Suprapubic skin (tissue), 4 donors: ENCODE measurements around the gene CRLF2. TPM values are rescaled to one million over a fixed set of nuclear protein-coding genes. Genes with fewer than 3 reads are reported as not detected.
A peak's percentile ranks its signal among the peaks of the same experiment; 100 is the strongest.

Source experiments
- DNase-seq, 2 donors: peaks; one replicate each; pipeline ENCODE4 v3.0.0-alpha.2; 2019; ENCODE audit warnings: low spot score in 2 of 2
- H3K27ac ChIP-seq: fragments of 200-600 bp; sonication (generic); one replicate; pipeline ENCODE4 v1.5.1; 2019
- H3K27me3 ChIP-seq: fragments of 200-600 bp; sonication (generic); one replicate; pipeline ENCODE4 v1.5.1; 2019
- H3K36me3 ChIP-seq: fragments of 200-600 bp; sonication (generic); one replicate; pipeline ENCODE4 v1.5.1; 2019
- H3K4me1 ChIP-seq: fragments of 200-600 bp; sonication (generic); one replicate; pipeline ENCODE4 v1.5.1; 2019
- H3K4me3 ChIP-seq: fragments of 200-600 bp; sonication (generic); one replicate; pipeline ENCODE4 v1.5.1; 2019; ENCODE audit warnings: mild to moderate bottlenecking
- H3K9me3 ChIP-seq: fragments of 200-600 bp; sonication (generic); one replicate; pipeline ENCODE4 v1.5.1; 2019
- EP300 ChIP-seq: sonication (generic); formaldehyde crosslinking; IDR thresholded peaks from one replicate; pipeline ENCODE4 v1.6.1; 2017; ENCODE audit warnings: antibody characterized with exemption
- POLR2A ChIP-seq, 2 donors: fragments of 450-650 bp; IDR thresholded peaks; one replicate each; pipeline ENCODE4 v1.6.1; 2017; ENCODE audit warnings: antibody characterized with exemption in 2 of 2, mild to moderate bottlenecking in 2 of 2, moderate library complexity in 2 of 2
- POLR2AphosphoS5 ChIP-seq, 3 donors: sonication (generic); formaldehyde crosslinking; IDR thresholded peaks; one replicate each; pipeline ENCODE4 v1.6.1; 2017; ENCODE audit warnings: antibody characterized with exemption in 3 of 3
- WGBS: methylation state at CpG from one replicate; pipeline ENCODE4 v1.1.5; 2018; 5-methylcytosine and 5-hydroxymethylcytosine counted together
- total RNA-seq, 4 donors: library from RNA; depleted of rRNA; stranded (reverse); fragments of >200 nt; gene quantifications; one replicate each; pipeline ENCODE4 v1.1.0, GENCODE V29; 2016
- TF ChIP-seq, protein P1 (sequence below), 2 donors: fragments of 200-600 bp in 1 of 2; fragments of 450-650 bp in 1 of 2; sonication (generic) in 1 of 2; IDR thresholded peaks; one replicate each; pipeline ENCODE4 v1.5.1; 2016 to 2019; ENCODE audit warnings: antibody characterized with exemption in 2 of 2, mild to moderate bottlenecking in 1 of 2, moderate library complexity in 1 of 2

Gene CRLF2
- total RNA-seq, 4 donors from 2014 or later, result 0.31 TPM; not detected in 3

GRCh38 chrX:1222531-1223241 lies 10.2 kb upstream of the CRLF2 start:
- Histone ChIP-seq H3K4me3 (no peak overlapping the region), H3K4me1 (no peaks in the 10 kb centered on the region), H3K27ac (no peak overlapping the region), H3K36me3 (no peaks in the 10 kb centered on the region), H3K27me3 (no peaks in the 10 kb centered on the region), H3K9me3 (peaks cover 4% of the 10 kb centered on the region)
- 83% methylated on average over 17 of the region's 17 CpGs for WGBS
- DNase-seq, result peak; percentile 4 to 34
- no peak for TF ChIP-seq EP300
- no peak for TF ChIP-seq POLR2A (IDR thresholded peaks at IDR 0.05)
- no peak for TF ChIP-seq POLR2AphosphoS5 (IDR thresholded peaks at IDR 0.05)
- TF ChIP-seq, protein P1, sequence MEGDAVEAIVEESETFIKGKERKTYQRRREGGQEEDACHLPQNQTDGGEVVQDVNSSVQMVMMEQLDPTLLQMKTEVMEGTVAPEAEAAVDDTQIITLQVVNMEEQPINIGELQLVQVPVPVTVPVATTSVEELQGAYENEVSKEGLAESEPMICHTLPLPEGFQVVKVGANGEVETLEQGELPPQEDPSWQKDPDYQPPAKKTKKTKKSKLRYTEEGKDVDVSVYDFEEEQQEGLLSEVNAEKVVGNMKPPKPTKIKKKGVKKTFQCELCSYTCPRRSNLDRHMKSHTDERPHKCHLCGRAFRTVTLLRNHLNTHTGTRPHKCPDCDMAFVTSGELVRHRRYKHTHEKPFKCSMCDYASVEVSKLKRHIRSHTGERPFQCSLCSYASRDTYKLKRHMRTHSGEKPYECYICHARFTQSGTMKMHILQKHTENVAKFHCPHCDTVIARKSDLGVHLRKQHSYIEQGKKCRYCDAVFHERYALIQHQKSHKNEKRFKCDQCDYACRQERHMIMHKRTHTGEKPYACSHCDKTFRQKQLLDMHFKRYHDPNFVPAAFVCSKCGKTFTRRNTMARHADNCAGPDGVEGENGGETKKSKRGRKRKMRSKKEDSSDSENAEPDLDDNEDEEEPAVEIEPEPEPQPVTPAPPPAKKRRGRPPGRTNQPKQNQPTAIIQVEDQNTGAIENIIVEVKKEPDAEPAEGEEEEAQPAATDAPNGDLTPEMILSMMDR (IDR thresholded peaks at IDR 0.05), result no peak

DNA sequence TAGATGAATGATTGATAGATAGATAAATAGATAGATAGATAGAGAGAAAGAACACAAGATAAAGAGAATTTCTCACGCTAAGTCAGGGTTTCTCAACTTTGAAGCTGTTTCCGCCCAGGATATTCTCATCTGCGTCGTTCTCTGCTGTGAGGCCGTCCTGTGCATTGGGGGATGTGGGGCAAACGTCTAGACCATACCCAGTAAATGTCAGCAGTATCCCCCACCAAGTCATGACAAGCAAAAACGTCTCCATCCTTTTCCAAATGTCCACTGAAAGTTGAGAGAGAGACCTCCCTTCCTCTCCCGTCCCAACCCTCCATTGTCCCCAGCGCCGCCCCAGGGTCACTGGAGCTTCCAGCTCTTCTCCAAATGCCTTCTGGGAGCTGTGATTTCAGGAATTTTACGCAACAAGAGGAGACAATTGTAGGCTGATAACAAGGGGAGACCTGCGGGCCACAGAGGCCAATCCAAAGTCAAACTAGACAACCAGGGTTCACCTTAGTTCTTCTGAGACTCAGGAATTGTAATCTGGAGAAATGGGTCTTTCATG lies 8.9 kb upstream of the CRLF2 start:
- 82% methylated on average over 12 of the region's 12 CpGs for WGBS
- TF ChIP-seq POLR2AphosphoS5 (IDR thresholded peaks at IDR 0.05) (no peak), POLR2A (IDR thresholded peaks at IDR 0.05) (no peak), EP300 (no peak)
- TF ChIP-seq, protein P1 (IDR thresholded peaks at IDR 0.05), result no peak
- no peak overlapping the region for H3K4me3 ChIP-seq
- peaks cover 4% of the 10 kb centered on the region for H3K9me3 ChIP-seq
- H3K27me3 ChIP-seq, result no peaks in the 10 kb centered on the region
- H3K4me1 ChIP-seq, result no peaks in the 10 kb centered on the region
- H3K36me3 ChIP-seq, result no peaks in the 10 kb centered on the region
- H3K27ac ChIP-seq, result no peak overlapping the region
- peak in 1 of 2 donors; percentile 34 for DNase-seq

DNA sequence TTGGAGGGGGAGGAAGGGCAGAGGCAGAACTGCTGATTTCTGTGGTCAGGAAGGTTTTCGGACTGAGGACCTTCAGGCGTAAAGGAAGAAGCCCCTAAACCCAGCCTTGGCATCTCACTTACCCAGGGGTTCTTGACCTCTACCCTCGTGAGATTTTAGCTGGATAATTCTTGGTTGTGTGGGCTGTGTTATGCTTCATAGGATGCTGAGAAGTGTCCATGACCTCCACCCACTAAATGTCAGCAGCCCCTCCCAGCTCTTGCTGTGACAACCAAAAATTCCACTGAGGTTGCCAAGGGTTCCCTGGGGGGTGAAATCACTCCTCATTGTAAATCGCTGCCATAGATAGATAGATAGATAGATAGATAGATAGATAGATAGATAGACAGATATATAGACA lies 5.8 kb upstream of the CRLF2 start:
- no peak overlapping the region for H3K27ac ChIP-seq
- no peak for DNase-seq
- no peak overlapping the region for H3K4me3 ChIP-seq
- H3K36me3 ChIP-seq, result no peaks in the 10 kb centered on the region
- no peaks in the 10 kb centered on the region for H3K4me1 ChIP-seq
- WGBS, result 72% methylated on average over 4 of the region's 4 CpGs
- no peak for TF ChIP-seq POLR2A (IDR thresholded peaks at IDR 0.05)
- TF ChIP-seq, protein P1 (IDR thresholded peaks at IDR 0.05), result no peak
- TF ChIP-seq EP300, result no peak
- no peak for TF ChIP-seq POLR2AphosphoS5 (IDR thresholded peaks at IDR 0.05)
- H3K27me3 ChIP-seq, result no peaks in the 10 kb centered on the region
- H3K9me3 ChIP-seq, result peaks cover 4% of the 10 kb centered on the region

- Histone ChIP-seq H3K4me3 (no peak overlapping the region), H3K27ac (no peak overlapping the region), H3K27me3 (no peaks in the 10 kb centered on the region), H3K36me3 (no peaks in the 10 kb centered on the region), H3K9me3 (no peaks in the 10 kb centered on the region), H3K4me1 (no peaks in the 10 kb centered on the region)
- no peak for DNase-seq
- 69% methylated on average over 10 of the region's 10 CpGs for WGBS
- TF ChIP-seq, protein P1 (IDR thresholded peaks at IDR 0.05), result no peak
- TF ChIP-seq POLR2A (IDR thresholded peaks at IDR 0.05) (no peak), POLR2AphosphoS5 (IDR thresholded peaks at IDR 0.05) (no peak), EP300 (no peak)
Measured at GRCh38 chrX:1215123-1215823, 2.8 kb upstream of the CRLF2 start.

DNA sequence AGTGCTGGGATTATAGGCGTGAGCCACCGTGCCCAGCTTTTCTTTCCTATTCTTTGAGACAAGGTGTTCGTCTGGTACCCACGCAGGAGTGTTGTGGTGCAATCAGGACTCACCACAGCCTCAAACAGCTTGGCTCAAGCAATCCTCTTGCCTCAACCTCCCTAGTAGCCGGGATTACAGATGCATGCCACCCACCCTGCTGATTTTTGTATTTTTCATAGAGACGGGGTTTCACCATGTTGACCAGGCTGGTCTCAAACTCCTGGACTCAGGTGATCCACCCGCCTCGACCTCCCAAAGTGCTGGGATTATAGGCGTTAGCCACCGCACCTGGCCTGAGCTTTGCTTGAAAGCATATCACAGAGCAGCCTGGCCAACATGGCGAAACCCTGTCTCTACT lies 1.5 kb upstream of the CRLF2 start:
- H3K9me3 ChIP-seq, result no peaks in the 10 kb centered on the region
- no peaks in the 10 kb centered on the region for H3K4me1 ChIP-seq
- H3K36me3 ChIP-seq, result no peaks in the 10 kb centered on the region
- TF ChIP-seq, protein P1 (IDR thresholded peaks at IDR 0.05), result no peak
- TF ChIP-seq POLR2AphosphoS5 (IDR thresholded peaks at IDR 0.05) (no peak), POLR2A (IDR thresholded peaks at IDR 0.05) (no peak), EP300 (no peak)
- H3K27ac ChIP-seq, result no peak overlapping the region
- no peaks in the 10 kb centered on the region for H3K27me3 ChIP-seq
- no peak overlapping the region for H3K4me3 ChIP-seq
- DNase-seq, result no peak
- 85% methylated on average over 11 of the region's 11 CpGs for WGBS
